DMS153 (cell line): ENCODE data around the gene MTA3.
"Not testable (repeated sequence)": the region's sequence is repeated elsewhere in the genome, so short reads cannot be mapped to it uniquely, and the experiment has no call there.

Source experiments
- DNase-seq: peaks from one replicate; lab custom pipeline; 2025; lab: John Stamatoyannopoulos, UW

Gene MTA3

DNA sequence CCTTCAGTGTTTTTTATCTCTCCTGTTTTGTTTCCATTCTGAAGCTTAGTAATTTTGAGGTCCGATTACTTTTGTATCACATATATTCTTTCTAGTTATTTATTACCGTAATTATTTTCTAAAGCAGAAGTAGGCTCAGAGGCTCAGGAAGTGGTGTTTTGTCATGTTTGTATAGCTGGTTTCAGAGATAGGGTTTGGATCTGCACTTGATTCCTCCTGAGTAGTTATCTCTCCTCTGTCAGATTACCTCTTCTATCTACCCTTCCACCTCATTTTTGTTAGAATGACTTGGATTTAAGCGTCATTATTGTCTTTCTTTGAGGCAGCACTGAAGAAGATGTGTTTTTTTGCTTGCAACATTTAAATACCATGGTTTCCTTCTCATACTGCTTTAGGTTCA, 95.4 kb downstream of the MTA3 start:
- DNase-seq, result no peak

- DNase-seq, result no peak
Observed at GRCh38 chr2:42673989-42674579, 105.7 kb downstream of the MTA3 start.

DNA sequence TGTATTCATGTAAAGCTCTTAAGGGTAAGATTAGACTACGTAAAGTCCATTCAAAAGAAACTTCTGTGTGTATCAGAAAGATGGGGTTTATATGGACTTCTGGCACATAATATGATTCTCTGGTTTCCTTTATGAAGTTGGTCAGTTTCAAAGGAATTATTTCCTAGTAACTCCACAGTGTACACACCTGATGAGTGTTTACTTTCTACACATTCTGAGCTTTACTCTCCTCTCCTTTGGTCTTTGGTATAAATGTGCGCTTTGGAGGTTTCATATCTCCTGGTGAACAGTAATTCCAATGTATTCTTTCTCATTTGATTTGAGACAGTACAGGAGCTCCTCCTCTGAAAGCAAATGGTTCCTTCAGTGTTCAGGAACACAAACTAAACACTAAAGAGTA, 107.4 kb downstream of the MTA3 start:
- no peak for DNase-seq

DNA sequence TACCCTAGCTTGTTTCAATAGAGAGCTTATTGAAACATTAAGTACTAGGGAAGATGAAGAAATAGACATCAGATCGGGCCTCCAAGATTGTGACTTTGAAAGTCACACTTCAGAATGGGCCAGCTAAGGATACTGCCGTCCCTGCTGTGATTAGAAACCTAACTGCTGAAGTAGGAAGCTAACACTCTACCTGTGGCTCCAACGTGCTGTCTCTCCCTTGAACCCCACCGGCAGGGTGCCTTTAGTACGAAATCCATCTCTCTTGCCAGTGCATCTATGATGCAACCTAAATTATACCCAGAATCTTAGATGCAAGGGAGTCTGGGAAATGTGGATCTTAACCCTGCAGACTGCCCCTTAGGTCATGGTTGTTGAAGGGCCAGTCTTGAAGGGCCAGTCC, 116.9 kb downstream of the MTA3 start:
- DNase-seq, result no peak

DNA sequence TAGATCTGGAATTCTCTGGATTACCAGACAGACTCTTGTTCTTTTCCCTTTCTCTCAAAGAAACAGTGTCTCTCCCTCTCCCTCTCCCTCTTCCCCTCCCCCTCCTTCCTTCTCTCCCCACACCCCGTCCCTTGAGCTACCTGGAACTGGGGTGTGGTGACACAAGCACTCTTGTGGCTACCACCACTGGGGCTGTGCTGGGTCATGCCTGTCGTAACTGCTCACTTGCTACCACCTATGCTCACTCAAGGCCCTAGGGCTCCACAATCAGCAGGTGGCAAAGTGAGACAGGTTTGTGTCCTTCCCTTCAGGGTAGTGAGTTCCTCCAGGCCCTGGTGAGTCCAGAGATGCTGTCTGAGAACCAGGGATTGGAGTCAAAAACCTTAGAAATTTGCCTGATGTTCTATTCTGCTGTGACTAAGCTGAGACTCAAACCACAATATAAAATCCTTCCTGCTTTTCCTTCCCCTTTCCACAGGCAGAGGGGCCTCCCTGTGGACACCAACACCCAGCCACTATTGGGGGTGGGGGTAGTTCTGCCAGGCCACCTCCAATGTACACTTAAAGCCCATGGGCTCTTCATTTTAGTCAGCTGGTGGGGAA, 124.7 kb downstream of the MTA3 start:
- no peak for DNase-seq

GRCh38 chr2:42693688-42694479, 125.5 kb downstream of the MTA3 start:
- DNase-seq, result no peak

DNA sequence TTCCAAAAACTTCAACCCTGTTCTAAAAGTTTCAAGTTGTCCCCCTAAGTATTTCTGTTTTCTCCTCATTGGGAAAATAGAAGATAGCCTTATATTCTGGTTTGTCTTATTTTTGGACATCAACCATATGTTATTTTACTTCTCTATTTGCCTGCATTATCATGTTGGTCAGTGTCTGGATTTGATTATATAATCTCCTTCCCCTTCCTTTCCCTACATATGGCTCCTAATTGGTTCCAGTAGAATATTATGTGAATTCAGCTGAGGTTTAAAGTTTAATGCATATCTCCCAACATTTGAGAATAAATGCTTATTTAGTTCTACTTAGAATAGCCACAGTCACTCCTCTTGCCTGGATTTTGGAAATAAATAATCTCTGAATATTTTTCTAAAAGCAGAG, 128.6 kb downstream of the MTA3 start:
- no peak for DNase-seq

DNA sequence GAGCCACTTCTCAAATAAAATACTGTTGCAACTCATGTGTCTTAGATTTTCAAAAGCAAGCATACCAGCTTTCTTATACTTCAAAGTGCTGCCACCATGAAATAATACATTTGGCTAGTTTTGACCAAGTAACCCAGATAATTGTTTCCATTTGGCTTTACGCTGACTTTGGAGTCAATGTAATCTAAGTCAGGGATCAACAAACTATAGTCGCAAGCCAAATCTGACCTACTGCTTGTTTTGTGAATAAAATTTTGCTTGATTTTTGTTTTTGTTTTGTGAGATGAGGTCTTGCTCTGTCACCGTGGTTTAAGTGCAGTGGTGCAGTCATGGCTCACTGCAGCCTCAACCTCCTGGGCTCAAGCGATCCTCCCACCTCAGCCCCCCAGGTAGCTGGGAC, 130.5 kb downstream of the MTA3 start:
- DNase-seq, result no peak

DNA sequence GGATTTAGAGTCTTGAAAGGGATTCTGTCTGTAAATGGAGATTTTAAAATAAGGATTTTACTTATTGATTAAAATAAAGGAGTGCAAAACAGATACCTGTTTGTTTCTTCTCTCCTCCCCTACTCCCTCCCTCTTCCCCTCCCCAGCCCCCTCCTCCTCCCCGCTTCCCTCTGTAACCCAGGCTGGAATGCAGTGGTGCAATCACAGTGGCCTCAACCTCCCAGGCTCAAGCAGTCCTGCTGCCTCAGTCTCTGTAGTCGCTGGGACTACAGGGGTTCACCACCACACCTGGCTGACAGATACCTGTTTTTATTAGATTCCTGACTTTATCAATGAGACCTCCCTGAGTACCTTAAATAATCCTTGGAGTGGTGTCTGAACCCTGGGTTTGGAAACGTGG, 138.4 kb downstream of the MTA3 start:
- no peak for DNase-seq

GRCh38 chr2:42708179-42708578, 139.7 kb downstream of the MTA3 start:
- no peak for DNase-seq

DNA sequence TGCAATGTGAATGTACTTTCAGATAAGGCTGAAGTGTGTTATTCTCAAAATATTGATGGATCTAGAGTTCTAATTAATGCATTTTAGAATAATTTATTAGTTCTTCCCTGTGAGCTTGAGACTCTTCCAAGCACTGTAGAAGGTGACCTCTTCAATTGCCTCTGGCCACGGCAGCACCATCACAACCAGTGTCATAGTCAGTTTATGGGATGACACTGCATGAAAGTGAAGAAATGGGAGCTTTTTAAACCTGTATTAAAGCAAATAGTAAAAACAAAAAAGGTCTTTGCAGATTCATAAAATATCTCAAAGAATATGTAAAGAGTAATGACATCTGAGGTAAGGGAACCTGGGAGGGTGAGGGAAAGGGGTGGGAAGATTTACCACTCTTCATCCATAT, 143.5 kb downstream of the MTA3 start:
- DNase-seq, result no peak

GRCh38 chr2:42712934-42713333, 144.5 kb downstream of the MTA3 start:
- DNase-seq, result no peak

GRCh38 chr2:42713920-42714319, 145.5 kb downstream of the MTA3 start:
- no peak for DNase-seq

DNA sequence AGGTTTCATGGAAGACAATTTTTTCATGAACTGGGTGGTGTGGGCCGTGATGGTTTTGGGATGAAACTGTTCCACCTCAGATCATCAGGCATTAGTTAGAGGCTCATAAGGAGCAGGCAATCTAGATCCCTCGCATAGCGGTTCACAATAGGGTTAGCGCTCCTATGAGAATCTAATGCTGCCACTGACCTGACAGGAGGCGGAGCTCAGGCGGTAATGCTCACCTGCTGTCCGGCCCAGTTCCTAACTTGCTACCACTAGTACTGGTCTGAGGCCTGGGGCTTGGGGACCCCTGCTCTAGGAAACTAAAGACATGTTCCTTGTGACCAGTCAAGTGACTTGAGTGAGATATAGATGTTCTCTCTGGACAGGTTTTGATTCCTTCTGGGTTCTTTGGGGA, 146.3 kb downstream of the MTA3 start:
- DNase-seq, result no peak

GRCh38 chr2:42721898-42722297, 153.5 kb downstream of the MTA3 start:
- DNase-seq, result no peak

DNA sequence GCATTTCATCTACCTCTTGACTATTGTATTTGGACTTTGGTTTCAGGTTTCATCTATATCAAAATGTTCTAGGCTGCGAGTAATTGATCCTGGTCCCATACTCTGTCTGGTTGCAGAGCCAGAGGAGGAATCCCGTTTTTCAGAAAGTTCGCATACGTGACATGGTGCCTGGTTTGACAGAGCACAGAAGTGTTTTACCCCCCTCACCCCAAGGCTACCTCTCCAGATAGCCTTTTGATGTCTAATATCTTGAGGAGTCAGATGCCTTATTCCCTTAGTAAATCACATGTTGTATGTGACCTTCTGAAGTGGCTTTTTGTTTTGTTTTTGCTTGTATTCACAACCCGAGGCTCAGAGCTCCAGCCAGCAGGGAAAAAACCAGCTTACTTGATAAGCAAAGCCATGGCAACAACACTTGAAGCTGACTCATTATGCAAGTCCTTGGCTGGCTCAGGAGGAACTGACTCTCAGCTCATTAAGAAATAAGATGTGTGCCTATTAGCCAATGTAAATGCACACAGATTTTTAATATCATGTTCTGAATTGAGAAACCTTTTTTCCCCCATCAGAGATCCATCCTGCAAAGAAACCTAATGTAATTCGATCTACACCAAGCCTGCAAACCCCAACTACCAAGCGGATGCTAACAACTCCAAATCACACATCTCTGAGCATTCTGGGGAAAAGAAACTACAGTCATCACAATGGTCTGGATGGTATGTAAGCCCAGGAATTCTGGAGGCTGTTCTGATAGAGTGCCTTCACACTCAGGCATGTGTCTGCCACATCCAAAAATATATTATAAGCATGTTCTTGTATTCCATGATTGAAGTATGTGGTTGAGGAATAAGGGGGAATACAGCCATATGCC, 154.1 kb downstream of the MTA3 start:
- peak; percentile 31 for DNase-seq

DNA sequence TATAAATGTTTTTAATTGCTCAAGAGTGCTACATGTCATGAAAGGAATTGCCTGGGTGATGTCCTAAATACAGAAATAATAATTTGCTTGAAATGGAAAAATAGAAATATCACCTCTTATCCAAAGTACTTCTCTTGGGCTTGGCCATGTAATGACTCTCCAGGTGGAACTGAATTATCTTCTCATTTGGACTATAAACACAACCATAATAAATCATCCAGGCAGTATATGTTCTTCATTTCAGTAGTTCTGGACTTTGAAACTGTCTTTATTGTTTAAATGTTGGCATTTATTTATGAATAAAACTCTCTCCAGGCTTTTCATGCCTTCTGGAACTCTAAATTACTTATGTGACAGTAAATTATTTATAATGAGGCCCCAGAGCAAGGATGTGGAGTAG, 155.0 kb downstream of the MTA3 start:
- no peak for DNase-seq

DNA sequence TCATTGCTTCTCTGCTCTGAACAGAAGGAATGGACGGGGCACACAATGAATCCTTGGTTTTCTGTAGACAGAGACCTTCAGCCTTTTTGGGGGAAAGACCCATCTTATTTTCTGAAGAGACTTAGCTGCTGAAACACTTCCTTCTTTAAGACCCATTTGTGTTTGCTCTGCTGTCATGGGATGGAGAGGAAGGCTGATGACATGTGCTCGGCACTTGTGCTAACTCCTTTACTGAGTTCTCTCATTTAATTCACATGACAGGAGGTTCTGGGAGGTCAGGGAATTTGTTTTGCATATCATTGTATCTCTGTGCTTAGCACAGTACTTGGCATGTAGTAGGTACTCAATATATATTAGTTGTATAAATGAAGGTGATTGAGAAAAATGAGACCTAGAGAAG, 156.5 kb downstream of the MTA3 start:
- no peak for DNase-seq

DNA sequence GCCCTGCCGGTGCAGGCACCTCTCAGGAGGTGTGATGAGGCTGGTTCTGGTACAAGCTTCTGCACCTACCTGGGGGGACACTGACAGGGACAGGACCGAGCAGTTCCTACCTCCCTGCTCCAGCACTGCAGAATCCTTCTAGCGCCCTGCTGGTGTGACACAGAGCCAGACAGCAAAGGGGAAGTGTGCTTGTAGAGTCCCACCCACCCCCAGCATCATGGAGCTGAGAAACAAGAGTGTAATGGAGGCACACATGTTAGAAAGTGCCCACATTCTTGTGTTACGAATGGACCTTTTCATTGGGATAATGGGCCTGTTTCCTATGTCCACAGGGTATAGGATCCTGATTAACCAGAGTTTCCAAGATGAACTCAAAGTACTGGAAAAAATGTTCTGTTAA, 157.2 kb downstream of the MTA3 start:
- DNase-seq, result no peak

GRCh38 chr2:42726680-42727079, 158.2 kb downstream of the MTA3 start:
- no peak for DNase-seq

DNA sequence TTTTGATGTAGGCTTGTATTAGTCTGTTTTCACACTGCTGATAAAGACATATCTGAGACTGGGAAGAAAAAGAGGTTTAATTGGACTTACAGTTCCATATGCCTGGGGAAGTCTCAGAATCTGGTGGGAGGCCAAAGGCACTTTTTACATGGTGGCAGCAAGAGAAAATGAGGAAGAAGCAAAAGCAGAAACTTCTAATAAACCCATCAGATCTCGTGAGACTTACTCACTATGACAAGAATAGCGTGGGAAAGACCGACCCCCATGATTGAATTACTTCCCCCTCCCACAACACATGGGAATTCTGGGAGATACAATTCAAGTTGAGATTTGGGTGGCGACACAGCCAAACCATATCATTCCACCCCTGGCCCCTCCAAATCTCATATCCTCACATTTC, 162.9 kb downstream of the MTA3 start:
- DNase-seq, result not testable (repeated sequence)

- no peak for DNase-seq
Observed at GRCh38 chr2:42733852-42734251, 165.4 kb downstream of the MTA3 start.
